ENCODE results near the gene OR2T6.
"Not testable (repeated sequence)": the region's sequence is repeated elsewhere in the genome, so short reads cannot be mapped to it uniquely, and the experiment has no call there.

The OR2T6 gene

DNA sequence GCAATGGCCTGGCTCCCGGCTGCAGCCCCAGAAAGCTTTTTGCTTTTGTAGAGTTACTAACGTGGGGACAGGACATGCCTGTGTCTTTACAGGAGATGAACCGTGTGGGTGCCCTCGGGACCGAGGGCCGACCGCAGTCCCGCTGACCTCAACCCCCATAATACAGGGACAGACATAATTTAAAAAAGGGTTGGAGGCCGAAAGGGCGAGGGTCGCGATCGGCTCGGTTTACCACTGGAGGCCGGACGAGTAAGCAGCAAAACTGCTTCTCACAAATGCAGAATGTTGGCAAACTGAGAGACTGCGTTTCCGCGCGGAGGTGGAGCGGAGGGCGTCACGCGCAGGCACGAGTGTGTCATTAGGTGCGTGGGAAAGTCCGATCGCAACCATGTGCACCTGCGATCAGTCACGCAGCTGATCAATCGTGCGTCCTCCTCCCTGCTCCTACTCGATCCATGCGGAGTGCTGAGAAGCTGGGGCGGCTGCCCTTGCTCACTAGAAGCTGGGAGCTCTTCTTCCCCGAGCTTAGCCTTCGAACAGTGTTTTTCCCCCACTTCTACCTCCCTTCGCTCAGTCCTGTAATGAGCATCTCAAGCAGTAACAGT, 58.4 kb downstream of the OR2T6 start:
- DNase-seq (ENCODE audit: low read depth, low spot score) = not testable (repeated sequence)

GRCh38 chr1:248434913-248435312, 59.4 kb downstream of the OR2T6 start:
- not testable (repeated sequence) for DNase-seq (ENCODE audit: low read depth, low spot score)

DNA sequence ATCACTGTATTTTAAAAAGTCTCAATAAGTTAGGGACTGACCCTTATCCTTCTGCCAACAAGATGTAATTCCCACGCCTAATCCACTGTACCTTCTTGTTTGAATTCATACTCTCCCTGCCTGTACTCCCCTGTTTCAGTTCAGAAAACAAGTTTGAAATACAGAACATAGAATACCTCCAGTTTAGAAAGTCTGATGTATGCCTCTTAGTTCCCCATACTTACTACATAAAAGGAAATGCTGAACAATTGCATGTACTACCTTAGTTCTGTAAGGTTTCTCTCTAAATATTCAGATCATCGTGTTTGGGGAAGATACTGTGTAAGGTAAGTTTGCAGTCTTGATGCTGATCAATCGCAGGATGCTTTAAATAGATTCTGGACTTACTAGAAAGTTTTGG, 60.8 kb downstream of the OR2T6 start:
- not testable (repeated sequence) for DNase-seq (ENCODE audit: low read depth, low spot score)

- not testable (repeated sequence) for DNase-seq (ENCODE audit: low read depth, low spot score)
These were observed 63.1 kb downstream of the OR2T6 start for GRCh38 chr1:248438668-248439067.

DNA sequence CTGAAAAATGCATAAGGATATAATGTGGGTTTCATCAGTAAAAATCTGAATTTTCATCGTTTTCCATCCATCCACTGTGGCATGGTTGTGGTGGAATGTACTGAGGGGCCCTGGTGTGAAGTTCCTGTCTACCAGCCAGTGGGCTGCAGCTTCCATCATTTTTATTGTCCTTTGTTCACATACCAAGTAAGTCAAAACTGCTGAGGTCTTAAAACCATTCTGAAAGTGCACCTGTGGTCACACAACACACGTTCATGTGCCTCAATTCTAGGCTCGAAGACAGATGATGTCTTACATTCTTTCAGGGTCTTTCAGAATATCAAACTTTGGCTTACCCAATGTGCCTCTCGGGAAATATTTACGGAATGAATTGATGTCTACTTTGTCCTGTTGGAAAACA, 63.7 kb downstream of the OR2T6 start:
- not testable (repeated sequence) for DNase-seq (ENCODE audit: low read depth, low spot score)

All from activated CD4-positive, CD25-positive, alpha-beta regulatory T cell treated with anti-CD3 and anti-CD28 coated beads, Interleukin-2, amount 50 U/mL, for 16 hours (primary cell).